Liver (tissue), 9 donors: Measurements from ENCODE around the gene NDFIP2. TPM values are rescaled to one million over a fixed set of nuclear protein-coding genes. Genes with fewer than 3 reads are reported as not detected.

Experiments
- DNase-seq: peaks from one replicate; pipeline ENCODE4 v3.0.0-alpha.2; 2017; ENCODE audit warnings: low spot score
- H3K27ac ChIP-seq, 2 donors: one replicate each; pipeline ENCODE4 v1.7.0; 2013; ENCODE audit warnings: inconsistent platforms in 2 of 2, low read length in 2 of 2, control low read depth in 1 of 2, low read depth in 1 of 2, mild to moderate bottlenecking in 1 of 2
- H3K27me3 ChIP-seq, 4 donors: one replicate each; pipeline versions ENCODE4 v1.6.1 to v1.7.0; 2013; ENCODE audit warnings: low read length in 3 of 4, inconsistent platforms in 1 of 4, mild to moderate bottlenecking in 1 of 4, moderate library complexity in 1 of 4; ENCODE audit not compliant: control insufficient read depth in 4 of 4, insufficient read depth in 4 of 4
- H3K36me3 ChIP-seq, 4 donors: one replicate each; pipeline versions ENCODE4 v1.6.1 to v1.7.0; 2013; ENCODE audit warnings: low read length in 3 of 4, mild to moderate bottlenecking in 3 of 4, low read depth in 1 of 4, moderate library complexity in 1 of 4; ENCODE audit not compliant: control insufficient read depth in 4 of 4, insufficient read depth in 3 of 4
- H3K4me1 ChIP-seq, 4 donors: one replicate each; pipeline versions ENCODE4 v1.6.1 to v1.7.0; 2013; ENCODE audit warnings: low read length in 3 of 4, mild to moderate bottlenecking in 3 of 4, moderate library complexity in 1 of 4; ENCODE audit not compliant: control insufficient read depth in 4 of 4, insufficient read depth in 4 of 4
- H3K4me3 ChIP-seq, 3 donors: one replicate each; pipeline versions ENCODE4 v1.6.1 to v1.7.0; 2013; ENCODE audit warnings: low read length in 3 of 3, control low read depth in 1 of 3, low read depth in 1 of 3, mild to moderate bottlenecking in 1 of 3
- H3K9ac ChIP-seq, 2 donors: one replicate each; pipeline ENCODE4 v1.7.0; 2013; ENCODE audit warnings: low read length in 2 of 2, mild to moderate bottlenecking in 2 of 2, moderate library complexity in 2 of 2, control low read depth in 1 of 2, low read depth in 1 of 2
- H3K9me3 ChIP-seq, 4 donors: one replicate each; pipeline versions ENCODE4 v1.6.1 to v1.7.0; 2013; ENCODE audit warnings: low read length in 3 of 4; ENCODE audit not compliant: control insufficient read depth in 4 of 4
- ATF3 ChIP-seq: IDR thresholded peaks from 2 replicates; pipeline ENCODE4 v1.6.1; 2016; ENCODE audit warnings: antibody characterized with exemption
- CTCF ChIP-seq: fragments of 150-350 bp; IDR thresholded peaks from 2 replicates; pipeline ENCODE4 v1.5.1; 2017; ENCODE audit warnings: improper control_type of control experiment, low read depth, low read length; ENCODE audit not compliant: missing input control
- FOXA1 ChIP-seq: IDR thresholded peaks from 2 replicates; pipeline ENCODE4 v1.6.1; 2016; ENCODE audit warnings: antibody characterized with exemption
- FOXA2 ChIP-seq: IDR thresholded peaks from 2 replicates; pipeline ENCODE4 v1.6.1; 2016; ENCODE audit warnings: antibody characterized with exemption
- GABPA ChIP-seq, 2 donors: IDR thresholded peaks in 1 of 2; conservative IDR thresholded peaks in 1 of 2; 2 replicates each; pipeline ENCODE4 v1.6.1; 2016; ENCODE audit warnings: antibody characterized with exemption in 2 of 2, mild to moderate bottlenecking in 1 of 2, moderate library complexity in 1 of 2
- HNF4A ChIP-seq, 2 donors: conservative IDR thresholded peaks; 2 replicates each; pipeline ENCODE4 v1.6.1; 2016; ENCODE audit warnings: antibody characterized with exemption in 2 of 2, mild to moderate bottlenecking in 2 of 2
- HNF4G ChIP-seq: IDR thresholded peaks from 2 replicates; pipeline ENCODE4 v1.6.1; 2016; ENCODE audit warnings: antibody characterized with exemption
- MAX ChIP-seq: IDR thresholded peaks from 2 replicates; pipeline ENCODE4 v1.6.1; 2016; ENCODE audit warnings: antibody characterized with exemption
- RAD21 ChIP-seq, 2 donors: IDR thresholded peaks; 2 replicates each; pipeline ENCODE4 v1.6.1; 2016; ENCODE audit warnings: antibody characterized with exemption in 2 of 2, mild to moderate bottlenecking in 2 of 2
- REST ChIP-seq: IDR thresholded peaks from 2 replicates; pipeline ENCODE4 v1.6.1; 2016; ENCODE audit warnings: antibody characterized with exemption, mild to moderate bottlenecking
- SP1 ChIP-seq: IDR thresholded peaks from 2 replicates; pipeline ENCODE4 v1.6.1; 2018; ENCODE audit warnings: antibody characterized with exemption, mild to moderate bottlenecking
- TAF1 ChIP-seq: conservative IDR thresholded peaks from 2 replicates; pipeline ENCODE4 v1.6.1; 2016; ENCODE audit warnings: antibody characterized with exemption, mild to moderate bottlenecking
- YY1 ChIP-seq: IDR thresholded peaks from 2 replicates; pipeline ENCODE4 v1.6.1; 2016; ENCODE audit warnings: antibody characterized with exemption, mild to moderate bottlenecking
- ZBTB33 ChIP-seq: IDR thresholded peaks from 2 replicates; pipeline ENCODE4 v1.6.1; 2016; ENCODE audit warnings: antibody characterized with exemption
- WGBS: extraction: QIAGEN DNeasy Blood & Tissue Kit; methylation state at CpG from one replicate; pipeline ENCODE4 v1.1.7; 2013; 5-methylcytosine and 5-hydroxymethylcytosine counted together
- polyA plus RNA-seq, 2 donors: library from polyadenylated mRNA; stranded (reverse) in 1 of 2; unstranded in 1 of 2; fragments of 200-250 nt in 1 of 2; fragments of >200 nt in 1 of 2; fragmentation: Nextera tagmentation in 1 of 2; extraction: Ambion mirVana in 1 of 2; gene quantifications; one replicate each; pipeline versions ENCODE4 v1.2.1 to v1.2.3, GENCODE V29; 2013 to 2015
- total RNA-seq, 2 donors: library from RNA; depleted of rRNA; stranded (reverse); fragments of >200 nt; gene quantifications; one replicate each; pipeline ENCODE4 v1.2.3, GENCODE V29; 2014
- donor health status: healthy.
- donor health status: healthy.
- donor health status: healthy.
- donor health status: healthy.
- donor health status: healthy.

NDFIP2 gene
- total and polyA plus RNA-seq, 4 donors: 15.5 to 22.2 (median 16.3) TPM

GRCh38 chr13:79492918-79493594 is 12.1 kb downstream of the NDFIP2 start:
- TF ChIP-seq REST (no peak), MAX (no peak)
- no peak for DNase-seq
- Histone ChIP-seq H3K27me3 (no peaks in the 10 kb centered on the region), H3K9me3 (no peaks in the 10 kb centered on the region), H3K9ac (no peak overlapping the region), H3K4me1 (peaks cover 0 to 16% (median 6%) of the 10 kb centered on the region in 4 donors), H3K4me3 (no peak overlapping the region), H3K27ac (no peak overlapping the region), H3K36me3 (no peaks in the 10 kb centered on the region)
- WGBS: 88% methylated on average over 2 of the region's 2 CpGs

- no peak overlapping the region for H3K27ac ChIP-seq
These were observed 15.2 kb downstream of the NDFIP2 start for GRCh38 chr13:79496188-79496587.

GRCh38 chr13:79497064-79497463 is 16.1 kb downstream of the NDFIP2 start:
- DNase-seq: no peak
- TF ChIP-seq TAF1: no peak
- TF ChIP-seq ZBTB33: no peak
- no peak for TF ChIP-seq FOXA1
- TF ChIP-seq MAX: no peak
- TF ChIP-seq ATF3: no peak
- no peak for TF ChIP-seq FOXA2
- TF ChIP-seq CTCF: no peak
- no peak for TF ChIP-seq SP1
- no peak for TF ChIP-seq YY1
- TF ChIP-seq HNF4G: no peak
- no peak for TF ChIP-seq RAD21 (IDR thresholded peaks at IDR 0.05)

More at GRCh38 chr13:79496188-79496587, 15.2 kb downstream of the NDFIP2 start:
- Histone ChIP-seq H3K4me1 (peaks cover 0 to 6% (median 3%) of the 10 kb centered on the region in 4 donors), H3K36me3 (no peaks in the 10 kb centered on the region), H3K4me3 (no peak overlapping the region), H3K9me3 (no peaks in the 10 kb centered on the region), H3K27me3 (no peaks in the 10 kb centered on the region), H3K9ac (no peak overlapping the region)
- WGBS: 76% methylated on average over 1 of the region's 1 CpG
- TF ChIP-seq RAD21 (IDR thresholded peaks at IDR 0.05): no peak
- no peak for TF ChIP-seq YY1
- TF ChIP-seq GABPA (IDR thresholded peaks at IDR 0.05 in 1 of 2, conservative IDR thresholded peaks at IDR 0.05 in 1 of 2): no peak
- TF ChIP-seq TAF1: no peak
- no peak for TF ChIP-seq FOXA1
- TF ChIP-seq HNF4A (conservative IDR thresholded peaks at IDR 0.05): no peak
- TF ChIP-seq ZBTB33: no peak
- no peak for DNase-seq

More at GRCh38 chr13:79497064-79497463, 16.1 kb downstream of the NDFIP2 start:
- Histone ChIP-seq H3K36me3 (no peaks in the 10 kb centered on the region), H3K4me1 (peaks cover 0 to 2% (median 0%) of the 10 kb centered on the region in 4 donors), H3K9me3 (no peaks in the 10 kb centered on the region), H3K27me3 (no peaks in the 10 kb centered on the region), H3K9ac (no peak overlapping the region), H3K27ac (no peak overlapping the region), H3K4me3 (no peak overlapping the region)
- WGBS: 87% methylated on average over 1 of the region's 1 CpG
